GM10248 (cell line): ENCODE data around the gene TMEM38B.

Experiments used
- CTCF ChIA-PET: fragments of 300-600 bp; sonication (Branson Sonifier 250); formaldehyde crosslinking; extraction: SDS; loops from one replicate; lab custom pipeline; 2021; ENCODE audit warnings: antibody characterized with exemption; lab: Yijun Ruan, JAX
- POLR2A ChIA-PET: fragments of 350-650 bp; sonication (Branson Sonifier 250); formaldehyde crosslinking; extraction: SDS; loops from one replicate; lab custom pipeline; 2020; ENCODE audit warnings: antibody characterized with exemption; lab: Yijun Ruan, JAX
- DNase-seq: peaks from one replicate; pipeline ENCODE4 v3.0.0; 2012; ENCODE audit errors: extremely low spot score
- TF ChIP-seq, protein P1 (sequence below): IDR thresholded peaks from 2 replicates; pipeline ENCODE4 v1.5.1; 2012; ENCODE audit warnings: mild to moderate bottlenecking, low read depth; ENCODE audit errors: extremely low read depth, missing control alignments, control extremely low read depth

Gene TMEM38B

GRCh38 chr9:105712297-105712696 lies 18.0 kb downstream of the TMEM38B start:
- TF ChIP-seq, protein P1, sequence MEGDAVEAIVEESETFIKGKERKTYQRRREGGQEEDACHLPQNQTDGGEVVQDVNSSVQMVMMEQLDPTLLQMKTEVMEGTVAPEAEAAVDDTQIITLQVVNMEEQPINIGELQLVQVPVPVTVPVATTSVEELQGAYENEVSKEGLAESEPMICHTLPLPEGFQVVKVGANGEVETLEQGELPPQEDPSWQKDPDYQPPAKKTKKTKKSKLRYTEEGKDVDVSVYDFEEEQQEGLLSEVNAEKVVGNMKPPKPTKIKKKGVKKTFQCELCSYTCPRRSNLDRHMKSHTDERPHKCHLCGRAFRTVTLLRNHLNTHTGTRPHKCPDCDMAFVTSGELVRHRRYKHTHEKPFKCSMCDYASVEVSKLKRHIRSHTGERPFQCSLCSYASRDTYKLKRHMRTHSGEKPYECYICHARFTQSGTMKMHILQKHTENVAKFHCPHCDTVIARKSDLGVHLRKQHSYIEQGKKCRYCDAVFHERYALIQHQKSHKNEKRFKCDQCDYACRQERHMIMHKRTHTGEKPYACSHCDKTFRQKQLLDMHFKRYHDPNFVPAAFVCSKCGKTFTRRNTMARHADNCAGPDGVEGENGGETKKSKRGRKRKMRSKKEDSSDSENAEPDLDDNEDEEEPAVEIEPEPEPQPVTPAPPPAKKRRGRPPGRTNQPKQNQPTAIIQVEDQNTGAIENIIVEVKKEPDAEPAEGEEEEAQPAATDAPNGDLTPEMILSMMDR, result no peak
- ChIA-PET CTCF (interaction anchor here (1.5 to 2.3 kb wide), 2 partner anchors 8 to 22 kb away, joined by 4 to 7 read pairs; no protein-coding TSS in a partner anchor), POLR2A (no interaction called here)
- DNase-seq, result no peak

DNA sequence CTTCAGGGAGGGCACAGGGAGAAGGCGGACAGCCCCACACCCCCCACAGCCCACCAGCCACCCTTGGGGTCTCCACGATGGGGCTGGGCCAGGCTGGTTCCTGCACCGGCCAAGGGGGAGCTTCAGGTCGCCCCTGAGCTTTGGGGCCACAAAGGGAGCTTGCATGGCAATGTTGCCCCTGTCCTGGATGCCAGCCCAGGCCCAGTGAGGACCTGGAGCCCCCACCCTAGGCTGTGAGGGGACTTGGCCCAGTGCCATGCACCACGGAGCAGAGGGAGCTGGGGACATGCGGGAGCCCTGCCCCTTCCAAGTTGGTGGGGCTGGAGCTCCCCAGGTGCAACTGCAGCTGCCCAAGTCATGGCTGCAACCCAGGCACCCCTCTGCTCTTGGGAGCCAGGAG lies 18.4 kb downstream of the TMEM38B start:
- ChIA-PET CTCF (interaction anchor here (1.2 to 2.3 kb wide), 3 partner anchors 8 to 22 kb away, joined by 3 to 7 read pairs (median 4); partner anchors contain the start of gene TMEM38B), POLR2A (no interaction called here)

DNA sequence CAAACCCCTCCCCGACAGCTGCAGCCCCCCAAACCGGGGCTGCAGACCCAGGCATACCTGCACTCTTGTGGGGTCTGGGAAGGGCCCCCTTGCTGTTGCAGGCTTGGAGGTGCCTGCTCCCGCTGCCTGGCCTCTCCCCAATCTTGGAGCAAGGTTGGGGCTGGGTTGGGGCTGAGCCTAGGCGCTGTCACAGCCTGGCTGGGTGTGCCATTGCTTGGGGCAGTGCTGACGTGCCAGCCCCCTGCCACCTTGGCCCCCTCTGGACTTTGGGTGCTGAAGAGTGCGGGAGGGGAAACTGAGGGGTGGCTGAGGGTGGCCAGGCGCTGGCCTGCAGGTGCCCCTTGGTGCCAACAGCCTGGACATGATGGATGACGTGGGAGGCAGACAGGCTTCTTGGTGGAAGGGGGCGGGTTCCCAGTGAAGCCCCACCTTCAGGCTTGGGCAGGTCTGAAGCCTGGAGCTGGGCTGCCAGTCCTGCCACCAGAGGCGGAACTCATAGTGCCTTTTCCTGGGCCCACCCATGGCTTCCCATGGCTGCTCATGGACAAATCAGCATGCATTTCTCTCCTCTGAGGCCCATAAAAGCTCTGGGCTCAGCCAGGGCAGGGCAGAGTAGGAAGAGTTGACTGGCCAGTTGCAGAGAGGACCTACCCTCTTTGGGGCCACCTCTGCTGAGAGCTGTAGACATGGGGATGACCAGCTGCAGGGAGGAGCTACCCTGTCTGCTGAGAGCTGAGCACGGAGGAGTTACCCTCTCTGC lies 19.1 kb downstream of the TMEM38B start:
- DNase-seq, result no peak
- ChIA-PET CTCF (interaction anchor here (1.0 to 2.4 kb wide), 7 partner anchors 7 to 80 kb away, joined by 3 to 7 read pairs (median 4); partner anchors contain the start of gene TMEM38B), POLR2A (no interaction called here)
- TF ChIP-seq, protein P1, result no peak

More for the DNA sequence above, 18.4 kb downstream of the TMEM38B start:
- DNase-seq, result no peak
- TF ChIP-seq, protein P1, result no peak

DNA sequence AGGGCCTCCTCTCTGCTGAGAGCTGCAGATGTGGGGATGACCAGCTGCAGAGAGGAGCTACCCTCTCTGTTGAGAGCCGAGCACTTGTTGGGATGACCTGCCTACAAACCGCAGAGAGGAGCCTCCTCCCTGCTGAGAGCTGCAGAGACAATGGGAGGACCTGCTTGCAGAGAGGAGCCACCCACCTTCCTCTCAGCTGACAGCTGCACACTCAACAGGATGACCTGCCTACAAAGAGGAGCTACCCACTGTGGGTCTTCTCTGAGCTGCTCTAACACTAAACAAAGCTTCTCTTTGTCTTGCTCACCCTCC lies 19.6 kb downstream of the TMEM38B start:
- POLR2A ChIA-PET, result no interaction called here
- TF ChIP-seq, protein P1, result no peak
- DNase-seq, result no peak
- CTCF ChIA-PET, result interaction anchor here (1.0 to 2.4 kb wide), 7 partner anchors 9 to 105 kb away, joined by 3 to 7 read pairs (median 4); no protein-coding TSS in a partner anchor

- ChIA-PET POLR2A (no interaction called here), CTCF (interaction anchor here (1.0 to 2.4 kb wide), 4 partner anchors 8 to 107 kb away, joined by 3 to 7 read pairs (median 4); no protein-coding TSS in a partner anchor)
Measured at GRCh38 chr9:105716146-105716545, 21.8 kb downstream of the TMEM38B start.

DNA sequence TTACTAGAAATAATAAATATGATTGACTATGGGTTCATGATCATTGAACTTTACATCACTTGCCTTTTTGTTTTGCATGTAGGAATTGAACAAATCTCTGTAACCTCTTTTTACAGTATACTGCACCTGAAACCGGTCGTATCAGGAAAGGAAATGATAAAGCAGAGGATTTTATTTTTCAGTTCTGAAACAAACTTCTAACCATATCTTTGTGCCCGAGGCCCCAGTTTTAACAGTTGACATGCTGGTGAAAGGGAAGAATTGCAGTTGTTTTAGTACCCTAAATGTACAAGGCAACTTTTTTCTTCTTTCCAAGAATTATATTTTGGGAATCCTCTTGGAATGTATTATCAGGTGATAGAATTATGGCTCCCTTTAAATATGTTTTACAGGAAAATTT lies 27.8 kb downstream of the TMEM38B start:
- ChIA-PET CTCF (interaction anchor here (0.8 kb wide), 1 partner anchor 8 kb away, joined by 4 read pairs; no protein-coding TSS in a partner anchor), POLR2A (no interaction called here)
- DNase-seq, result no peak
- TF ChIP-seq, protein P1, result no peak

More at GRCh38 chr9:105716146-105716545, 21.8 kb downstream of the TMEM38B start:
- TF ChIP-seq, protein P1, result no peak
- DNase-seq, result no peak
